Measurements from ENCODE around the gene UBASH3A. TPM values are rescaled to one million over a fixed set of nuclear protein-coding genes. Genes with fewer than 3 reads are reported as not detected.

The UBASH3A gene
- polyA plus RNA-seq, 3 donors, result not detected

DNA sequence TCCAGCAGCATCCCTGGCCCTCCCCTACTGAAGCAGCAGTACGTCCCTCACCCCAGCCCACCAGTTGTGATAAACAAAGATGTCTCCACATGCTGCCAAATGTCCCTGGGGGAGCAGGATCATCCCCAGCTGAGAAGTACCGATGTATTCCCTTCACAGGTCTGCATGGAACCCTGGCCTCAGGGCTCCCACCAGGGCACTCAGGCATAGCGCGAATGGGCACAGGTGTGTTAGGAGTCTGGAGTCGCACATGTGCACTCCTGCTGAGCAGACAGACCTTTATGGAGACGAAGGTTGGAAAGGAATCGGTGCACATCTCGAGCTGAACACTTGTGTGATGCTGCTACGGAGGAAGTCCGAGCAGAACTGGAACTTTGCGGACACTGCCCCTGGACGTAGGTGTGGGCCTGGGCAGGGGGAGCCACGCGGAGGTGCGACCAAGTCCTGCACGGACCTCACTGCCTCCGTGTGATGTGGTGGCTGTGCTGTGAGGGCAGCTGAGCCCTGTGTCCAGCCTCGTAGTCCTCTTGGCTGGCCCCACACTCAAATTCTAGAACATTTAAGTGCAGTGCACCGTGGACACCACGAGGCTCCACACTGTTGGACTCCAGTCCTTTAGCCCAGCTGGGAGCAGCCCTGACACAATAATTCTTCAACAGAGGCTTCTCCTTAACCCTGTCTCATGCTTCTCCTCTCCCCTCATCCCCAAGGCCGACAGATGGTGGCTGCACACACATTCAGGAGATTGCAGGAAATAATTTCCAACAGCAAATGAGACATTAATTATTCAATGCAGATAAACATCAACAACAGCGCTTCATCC lies 48.9 kb downstream of the UBASH3A start:
- 91% methylated on average over 21 of the region's 22 CpGs for WGBS (ENCODE audit: insufficient coverage)
- Histone ChIP-seq H4K20me1 (ENCODE audit: insufficient read depth, low read length) (no peaks in the 10 kb centered on the region), H3K4me2 (replicated peaks; ENCODE audit: extremely low read depth, low read length, poor library complexity, severe bottlenecking) (no peak overlapping the region), H3K79me2 (ENCODE audit: insufficient read depth, low read length) (no peaks in the 10 kb centered on the region), H3K27me3 (ENCODE audit: control insufficient read depth in 2 of 2, insufficient read depth in 2 of 2, low read length in 2 of 2) (no peaks in the 10 kb centered on the region), H3K4me1 (ENCODE audit: control insufficient read depth in 1 of 2, insufficient read depth in 2 of 2, low read length in 2 of 2) (peaks cover 6 to 8% of the 10 kb centered on the region in 2 donors), H3K27ac (ENCODE audit: low read depth in 1 of 2, low read length in 2 of 2) (no peak overlapping the region), H3K9ac (ENCODE audit: insufficient read depth, low read length, poor library complexity, severe bottlenecking) (no peak overlapping the region), H3K9me3 (replicated peaks in 1 of 2; ENCODE audit: control insufficient read depth in 1 of 2, insufficient read depth in 1 of 2, low read length in 2 of 2) (no peaks in the 10 kb centered on the region), H3K4me3 (replicated peaks in 1 of 3; ENCODE audit: low read depth in 2 of 3, low read length in 3 of 3) (no peak overlapping the region), H3K36me3 (replicated peaks in 1 of 2; ENCODE audit: control insufficient read depth in 1 of 2, insufficient read depth in 2 of 2, low read length in 2 of 2) (no peaks in the 10 kb centered on the region), H2AFZ (ENCODE audit: insufficient read depth, low read depth, low read length, poor library complexity, severe bottlenecking) (peak overlapping the region; percentile 21)
- Mint-ChIP-seq H3K4me3 (no peak overlapping the region), H3K27ac (peak overlapping the region in 1 of 7 donors; percentile 15), H3K4me1 (peaks cover 7% of the 10 kb centered on the region), H3K9me3 (peaks cover 0 to 6% (median 0%) of the 10 kb centered on the region in 7 donors), H3K27me3 (ENCODE audit: low read depth in 3 of 3) (peaks cover 0 to 9% (median 8%) of the 10 kb centered on the region in 3 donors), H3K36me3 (no peaks in the 10 kb centered on the region)
- intact Hi-C loops (cut with micrococcal nuclease), result no loop called here
- no peak for DNase-seq
- TF ChIP-seq, protein P1, sequence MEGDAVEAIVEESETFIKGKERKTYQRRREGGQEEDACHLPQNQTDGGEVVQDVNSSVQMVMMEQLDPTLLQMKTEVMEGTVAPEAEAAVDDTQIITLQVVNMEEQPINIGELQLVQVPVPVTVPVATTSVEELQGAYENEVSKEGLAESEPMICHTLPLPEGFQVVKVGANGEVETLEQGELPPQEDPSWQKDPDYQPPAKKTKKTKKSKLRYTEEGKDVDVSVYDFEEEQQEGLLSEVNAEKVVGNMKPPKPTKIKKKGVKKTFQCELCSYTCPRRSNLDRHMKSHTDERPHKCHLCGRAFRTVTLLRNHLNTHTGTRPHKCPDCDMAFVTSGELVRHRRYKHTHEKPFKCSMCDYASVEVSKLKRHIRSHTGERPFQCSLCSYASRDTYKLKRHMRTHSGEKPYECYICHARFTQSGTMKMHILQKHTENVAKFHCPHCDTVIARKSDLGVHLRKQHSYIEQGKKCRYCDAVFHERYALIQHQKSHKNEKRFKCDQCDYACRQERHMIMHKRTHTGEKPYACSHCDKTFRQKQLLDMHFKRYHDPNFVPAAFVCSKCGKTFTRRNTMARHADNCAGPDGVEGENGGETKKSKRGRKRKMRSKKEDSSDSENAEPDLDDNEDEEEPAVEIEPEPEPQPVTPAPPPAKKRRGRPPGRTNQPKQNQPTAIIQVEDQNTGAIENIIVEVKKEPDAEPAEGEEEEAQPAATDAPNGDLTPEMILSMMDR (IDR thresholded peaks at IDR 0.05), result no peak

DNA sequence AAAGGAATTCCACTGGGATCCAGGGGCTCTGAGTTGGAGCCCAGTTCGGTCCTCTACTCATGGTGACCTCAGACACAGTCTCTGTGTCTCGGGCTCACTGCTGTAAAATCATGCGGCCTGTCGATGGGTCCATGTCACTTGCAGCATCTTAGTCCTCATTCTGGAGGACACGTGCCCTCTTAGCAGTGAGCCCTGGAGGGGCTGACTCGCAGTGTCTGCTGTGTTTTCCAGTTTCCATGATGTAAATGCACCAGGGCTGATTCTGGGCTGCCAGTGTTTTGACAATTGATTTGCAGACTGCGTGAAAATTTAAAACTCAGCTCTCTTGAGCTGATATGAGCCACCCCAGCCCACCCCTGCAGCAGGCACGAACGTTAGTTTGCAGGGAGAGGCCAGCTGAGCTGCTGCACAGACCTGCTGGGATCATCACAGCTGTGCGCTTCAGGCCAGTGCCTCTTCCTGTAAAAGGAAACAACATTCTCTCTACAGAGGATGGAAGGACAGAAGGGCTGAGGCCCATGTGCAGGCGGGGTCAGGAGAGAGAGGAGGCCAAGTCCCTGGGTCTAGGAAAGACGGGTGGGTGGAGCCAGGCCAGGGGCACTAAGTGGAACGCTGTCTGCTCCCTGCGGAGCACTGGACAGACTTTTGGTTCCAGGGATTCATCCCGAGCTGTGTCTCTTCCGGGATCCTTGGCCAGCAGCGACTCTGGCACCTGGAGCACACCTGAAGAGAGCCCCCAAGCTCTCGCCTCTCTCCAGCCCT lies 49.7 kb downstream of the UBASH3A start:
- no peak overlapping the region for H3K9ac ChIP-seq (ENCODE audit: insufficient read depth, low read length, poor library complexity, severe bottlenecking)
- H3K36me3 ChIP-seq (replicated peaks in 1 of 2; ENCODE audit: control insufficient read depth in 1 of 2, insufficient read depth in 2 of 2, low read length in 2 of 2), result no peaks in the 10 kb centered on the region
- no peak overlapping the region for H3K27ac ChIP-seq (ENCODE audit: low read depth in 1 of 2, low read length in 2 of 2)
- peaks cover 6 to 8% of the 10 kb centered on the region in 2 donors for H3K4me1 ChIP-seq (ENCODE audit: control insufficient read depth in 1 of 2, insufficient read depth in 2 of 2, low read length in 2 of 2)
- Mint-ChIP-seq H3K4me1 (peaks cover 7% of the 10 kb centered on the region), H3K9me3 (peaks cover 0 to 6% (median 0%) of the 10 kb centered on the region in 7 donors), H3K27me3 (ENCODE audit: low read depth in 3 of 3) (peaks cover 0 to 9% (median 5%) of the 10 kb centered on the region in 3 donors), H3K27ac (no peak overlapping the region), H3K36me3 (no peaks in the 10 kb centered on the region), H3K4me3 (peak overlapping the region in 1 of 2 donors; percentile 24)
- H3K27me3 ChIP-seq (ENCODE audit: control insufficient read depth in 2 of 2, insufficient read depth in 2 of 2, low read length in 2 of 2), result no peaks in the 10 kb centered on the region
- H3K4me3 ChIP-seq (replicated peaks in 1 of 3; ENCODE audit: low read depth in 2 of 3, low read length in 3 of 3), result no peak overlapping the region
- no peak for DNase-seq
- H3K9me3 ChIP-seq (replicated peaks in 1 of 2; ENCODE audit: control insufficient read depth in 1 of 2, insufficient read depth in 1 of 2, low read length in 2 of 2), result no peaks in the 10 kb centered on the region
- H2AFZ ChIP-seq (ENCODE audit: insufficient read depth, low read depth, low read length, poor library complexity, severe bottlenecking), result peak overlapping the region; percentile 21
- H3K4me2 ChIP-seq (replicated peaks; ENCODE audit: extremely low read depth, low read length, poor library complexity, severe bottlenecking), result no peak overlapping the region
- intact Hi-C loops (cut with micrococcal nuclease), result no loop called here
- TF ChIP-seq, protein P1 (IDR thresholded peaks at IDR 0.05), result no peak
- H3K79me2 ChIP-seq (ENCODE audit: insufficient read depth, low read length), result no peaks in the 10 kb centered on the region
- no peaks in the 10 kb centered on the region for H4K20me1 ChIP-seq (ENCODE audit: insufficient read depth, low read length)
- 51% methylated on average over 17 of the region's 18 CpGs for WGBS (ENCODE audit: insufficient coverage)
